Erythroblast (primary cell): ENCODE measurements around the gene COBL.

Source experiments
- GATA1 ChIP-seq: IDR thresholded peaks from 2 replicates; pipeline ENCODE4 v1.6.1; 2011; ENCODE audit warnings: low read depth, mild to moderate bottlenecking, control low read depth, low read length, moderate library complexity
- POLR2A ChIP-seq: IDR thresholded peaks from 2 replicates; pipeline ENCODE4 v1.6.1; 2011; ENCODE audit warnings: mild to moderate bottlenecking, low read length

DNA sequence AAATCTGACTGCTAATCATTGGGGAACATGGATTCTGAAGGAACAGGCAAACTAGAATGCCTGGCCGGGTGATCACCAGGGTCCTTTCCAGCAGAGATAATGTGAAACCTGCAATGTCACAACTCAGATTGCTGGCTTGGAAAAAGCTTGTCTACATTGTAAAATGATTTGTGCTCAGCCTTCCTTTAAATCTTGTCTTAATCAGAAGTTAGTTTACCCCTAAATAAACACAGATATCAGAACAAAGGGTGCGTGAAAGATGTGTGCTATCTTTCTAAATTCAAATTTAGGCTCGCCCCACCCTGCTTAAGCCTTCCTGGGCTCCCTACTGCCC is 26.3 kb downstream of the COBL start:
- TF ChIP-seq POLR2A (no peak), GATA1 (no peak)
